Testis (tissue), 3 donors: ENCODE results near the gene DLL4. TPM values are rescaled to one million over a fixed set of nuclear protein-coding genes. Genes with fewer than 3 reads are reported as not detected.

Experiments used
- DNase-seq: peaks from one replicate; pipeline ENCODE4 v3.0.0-alpha.2; 2019
- H3K27ac ChIP-seq, 2 donors: fragments of 200-600 bp; sonication (generic); one replicate each; pipeline ENCODE4 v1.5.1; 2019
- H3K27me3 ChIP-seq: fragments of 200-600 bp; sonication (generic); one replicate; pipeline ENCODE4 v1.5.1; 2019
- H3K36me3 ChIP-seq: fragments of 200-600 bp; sonication (generic); one replicate; pipeline ENCODE4 v1.5.1; 2017; ENCODE audit warnings: low read depth; ENCODE audit errors: missing control alignments
- H3K4me1 ChIP-seq: fragments of 200-600 bp; sonication (generic); one replicate; pipeline ENCODE4 v1.5.1; 2019
- H3K4me3 ChIP-seq, 2 donors: fragments of 200-600 bp; sonication (generic); one replicate each; pipeline ENCODE4 v1.5.1; 2017 to 2019
- H3K9me3 ChIP-seq: fragments of 200-600 bp; sonication (generic); one replicate; pipeline ENCODE4 v1.5.1; 2017
- POLR2A ChIP-seq: fragments of 450-650 bp; IDR thresholded peaks from one replicate; pipeline ENCODE4 v1.6.1; 2017; ENCODE audit warnings: antibody characterized with exemption, mild to moderate bottlenecking, moderate library complexity
- WGBS, 2 donors: methylation state at CpG; one replicate each; pipeline ENCODE4 v1.1.5; 2018; 5-methylcytosine and 5-hydroxymethylcytosine counted together
- intact Hi-C: fragments of 100-400 bp; cut with DNase I; formaldehyde crosslinking; loops from one replicate; pipeline ENCODE4 v1.15.1; 2023; ENCODE audit warnings: low total_unique reads
- polyA plus RNA-seq: library from polyadenylated mRNA; stranded (reverse); fragments of 350-450 nt; fragmentation: Illumina TruSeq; extraction: RNeasy Lipid Tissue Mini Kit (QIAGEN cat#74804); gene quantifications from one replicate; pipeline ENCODE4 v1.2.3, GENCODE V29; 2014; ENCODE audit warnings: low read depth, low replicate concordance; ENCODE audit not compliant: insufficient read depth
- total RNA-seq, 2 donors: library from RNA; depleted of rRNA; stranded (reverse); fragments of >200 nt; gene quantifications; one replicate each; pipeline ENCODE4 v1.2.3, GENCODE V29; 2016
- TF ChIP-seq, protein P1 (sequence below), 3 experiments: fragments of 450-650 bp in 2 of 3; fragments of 200-600 bp in 1 of 3; sonication (generic) in 1 of 3; IDR thresholded peaks; one replicate each; pipeline ENCODE4 v1.5.1; 2016 to 2019; ENCODE audit warnings: antibody characterized with exemption in 3 of 3, mild to moderate bottlenecking in 2 of 3, moderate library complexity in 1 of 3

DLL4 gene
- total and polyA plus RNA-seq, 3 donors from 2014 or later = 2.0 to 3.9 (median 3.5) TPM

DNA sequence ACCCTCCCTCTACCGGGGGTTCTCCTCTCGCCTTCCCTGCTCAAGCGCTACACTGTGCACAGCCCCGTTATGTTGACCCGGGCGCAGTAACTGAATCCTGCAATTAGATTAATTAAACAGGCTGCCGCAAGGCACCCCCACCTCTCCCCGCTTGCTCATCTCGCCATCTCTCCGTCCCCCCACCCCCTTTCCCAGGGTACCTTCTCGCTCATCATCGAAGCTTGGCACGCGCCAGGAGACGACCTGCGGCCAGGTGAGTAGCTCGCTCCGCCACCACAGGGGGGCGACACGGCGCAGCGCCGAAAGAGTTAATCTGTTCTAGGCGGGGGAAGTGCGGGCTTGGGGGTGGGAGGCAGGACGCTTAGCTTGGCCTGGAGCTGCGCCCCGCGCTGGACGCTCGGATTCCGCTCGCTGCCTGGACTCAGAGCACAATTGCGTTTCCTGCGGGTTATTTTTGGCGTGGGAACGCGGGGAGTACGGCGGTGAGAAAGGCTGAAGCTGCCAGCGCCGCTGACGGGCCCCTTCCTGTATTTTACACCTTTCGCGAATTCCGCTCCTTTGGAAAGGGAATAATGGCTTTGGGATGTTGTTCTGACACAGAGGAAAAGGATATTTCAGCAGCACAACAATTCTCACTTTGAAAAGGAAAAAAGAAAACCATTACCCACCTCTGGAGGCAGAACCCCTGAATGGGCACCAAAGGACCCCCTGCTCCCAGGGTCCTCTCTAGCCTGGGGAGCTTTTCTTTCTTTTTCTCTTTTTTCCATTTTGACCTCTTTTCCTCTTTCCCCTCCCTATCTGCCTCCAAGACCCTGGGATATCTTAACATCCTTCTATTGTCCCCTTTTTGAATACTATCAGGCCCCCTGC is 1.5 kb downstream of the DLL4 start:
- no peak overlapping the region for H3K27ac ChIP-seq
- H3K9me3 ChIP-seq = no peaks in the 10 kb centered on the region
- peak; percentile 41 for DNase-seq
- no peaks in the 10 kb centered on the region for H3K36me3 ChIP-seq
- no peaks in the 10 kb centered on the region for H3K27me3 ChIP-seq
- TF ChIP-seq POLR2A = no peak
- TF ChIP-seq, protein P1, sequence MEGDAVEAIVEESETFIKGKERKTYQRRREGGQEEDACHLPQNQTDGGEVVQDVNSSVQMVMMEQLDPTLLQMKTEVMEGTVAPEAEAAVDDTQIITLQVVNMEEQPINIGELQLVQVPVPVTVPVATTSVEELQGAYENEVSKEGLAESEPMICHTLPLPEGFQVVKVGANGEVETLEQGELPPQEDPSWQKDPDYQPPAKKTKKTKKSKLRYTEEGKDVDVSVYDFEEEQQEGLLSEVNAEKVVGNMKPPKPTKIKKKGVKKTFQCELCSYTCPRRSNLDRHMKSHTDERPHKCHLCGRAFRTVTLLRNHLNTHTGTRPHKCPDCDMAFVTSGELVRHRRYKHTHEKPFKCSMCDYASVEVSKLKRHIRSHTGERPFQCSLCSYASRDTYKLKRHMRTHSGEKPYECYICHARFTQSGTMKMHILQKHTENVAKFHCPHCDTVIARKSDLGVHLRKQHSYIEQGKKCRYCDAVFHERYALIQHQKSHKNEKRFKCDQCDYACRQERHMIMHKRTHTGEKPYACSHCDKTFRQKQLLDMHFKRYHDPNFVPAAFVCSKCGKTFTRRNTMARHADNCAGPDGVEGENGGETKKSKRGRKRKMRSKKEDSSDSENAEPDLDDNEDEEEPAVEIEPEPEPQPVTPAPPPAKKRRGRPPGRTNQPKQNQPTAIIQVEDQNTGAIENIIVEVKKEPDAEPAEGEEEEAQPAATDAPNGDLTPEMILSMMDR (IDR thresholded peaks at IDR 0.05) = peak in 1 of 3 experiments; percentile 31
- intact Hi-C loops = no loop called here
- peak overlapping the region; percentile 12 to 53 for H3K4me3 ChIP-seq
- peaks cover 44% of the 10 kb centered on the region for H3K4me1 ChIP-seq
- WGBS, 2 donors = 1% methylated on average over 31 to 46 of the region's 46 CpGs

DNA sequence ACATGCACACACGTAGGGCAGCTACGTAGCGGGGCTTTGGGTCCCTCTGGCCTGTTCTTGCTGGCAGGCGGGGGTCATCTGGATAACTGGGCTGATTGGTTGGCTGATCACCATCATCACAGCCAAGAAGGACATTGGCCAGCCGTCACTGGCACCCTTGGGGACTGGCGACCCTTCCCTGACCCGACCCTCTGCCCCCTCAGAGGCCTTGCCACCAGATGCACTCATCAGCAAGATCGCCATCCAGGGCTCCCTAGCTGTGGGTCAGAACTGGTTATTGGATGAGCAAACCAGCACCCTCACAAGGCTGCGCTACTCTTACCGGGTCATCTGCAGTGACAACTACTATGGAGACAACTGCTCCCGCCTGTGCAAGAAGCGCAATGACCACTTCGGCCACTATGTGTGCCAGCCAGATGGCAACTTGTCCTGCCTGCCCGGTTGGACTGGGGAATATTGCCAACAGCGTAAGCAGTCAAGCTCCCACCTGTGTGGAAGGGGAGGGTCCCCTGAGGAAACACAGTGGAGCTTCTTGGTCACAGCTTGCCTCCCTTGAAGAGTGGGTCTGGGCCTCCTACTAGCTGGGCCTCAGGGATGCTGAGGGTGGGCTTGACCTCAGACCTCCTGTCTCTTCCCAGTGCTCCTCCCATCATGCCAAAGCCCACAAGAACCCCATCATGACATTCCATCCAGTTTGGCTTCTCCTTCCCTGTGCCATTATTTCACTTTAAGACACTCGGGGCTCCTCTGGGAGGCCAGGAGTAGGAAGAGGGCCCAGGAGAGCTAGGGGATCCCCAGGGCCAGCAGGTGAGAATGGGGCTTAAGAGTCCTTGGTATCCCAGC is 2.4 kb downstream of the DLL4 start:
- no peak for DNase-seq
- Histone ChIP-seq H3K9me3 (no peaks in the 10 kb centered on the region), H3K27ac (no peak overlapping the region), H3K4me3 (peak overlapping the region in 1 of 2 donors; percentile 53), H3K4me1 (peaks cover 38% of the 10 kb centered on the region), H3K36me3 (no peaks in the 10 kb centered on the region), H3K27me3 (no peaks in the 10 kb centered on the region)
- WGBS, 2 donors = 63 to 70% methylated on average over 13 to 16 of the region's 16 CpGs
- TF ChIP-seq, protein P1 (IDR thresholded peaks at IDR 0.05) = no peak
- TF ChIP-seq POLR2A = no peak
- intact Hi-C loops = no loop called here

DNA sequence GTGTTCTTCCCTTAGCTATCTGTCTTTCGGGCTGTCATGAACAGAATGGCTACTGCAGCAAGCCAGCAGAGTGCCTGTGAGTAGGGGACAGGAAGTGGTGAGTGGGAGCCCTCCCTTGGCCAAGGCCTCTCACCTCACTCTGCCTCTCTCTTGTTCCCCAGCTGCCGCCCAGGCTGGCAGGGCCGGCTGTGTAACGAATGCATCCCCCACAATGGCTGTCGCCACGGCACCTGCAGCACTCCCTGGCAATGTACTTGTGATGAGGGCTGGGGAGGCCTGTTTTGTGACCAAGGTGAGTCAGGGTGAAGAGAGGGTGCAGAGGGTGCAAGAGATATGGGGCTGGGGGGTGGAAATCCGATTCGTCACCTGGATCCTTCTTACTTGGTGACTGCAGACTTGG is 3.0 kb downstream of the DLL4 start:
- WGBS, 2 donors = 69 to 77% methylated on average over 6 to 8 of the region's 8 CpGs
- no peak for DNase-seq
- no peak overlapping the region for H3K27ac ChIP-seq
- intact Hi-C loops = no loop called here
- H3K36me3 ChIP-seq = no peaks in the 10 kb centered on the region
- H3K4me3 ChIP-seq = no peak overlapping the region
- no peaks in the 10 kb centered on the region for H3K9me3 ChIP-seq
- no peak for TF ChIP-seq POLR2A
- TF ChIP-seq, protein P1 (IDR thresholded peaks at IDR 0.05) = no peak
- H3K4me1 ChIP-seq = peaks cover 36% of the 10 kb centered on the region
- no peaks in the 10 kb centered on the region for H3K27me3 ChIP-seq

GRCh38 chr15:40932649-40933516 is 3.7 kb downstream of the DLL4 start:
- 49 to 72% methylated on average over 2 to 11 of the region's 11 CpGs for WGBS, 2 donors

More at GRCh38 chr15:40932649-40933516, 3.7 kb downstream of the DLL4 start:
- Histone ChIP-seq H3K27me3 (no peaks in the 10 kb centered on the region), H3K4me1 (peaks cover 29% of the 10 kb centered on the region), H3K9me3 (no peaks in the 10 kb centered on the region), H3K27ac (no peak overlapping the region), H3K36me3 (no peaks in the 10 kb centered on the region), H3K4me3 (no peak overlapping the region)
- TF ChIP-seq, protein P1 (IDR thresholded peaks at IDR 0.05) = no peak
- TF ChIP-seq POLR2A = no peak
- intact Hi-C loops = no loop called here
- DNase-seq = no peak
